GM12873 (cell line): ENCODE measurements around the gene ZNF22.

Experiments used
- TF ChIP-seq, protein P1 (sequence below): IDR thresholded peaks from 2 replicates; pipeline ENCODE4 v1.5.1; 2012; ENCODE audit warnings: low read depth, mild to moderate bottlenecking, moderate library complexity, low read length, control low read depth; ENCODE audit not compliant: insufficient read depth; ENCODE audit errors: missing control alignments

The ZNF22 gene

GRCh38 chr10:44966129-44966815 lies 34.5 kb upstream of the ZNF22 start:
- TF ChIP-seq, protein P1, sequence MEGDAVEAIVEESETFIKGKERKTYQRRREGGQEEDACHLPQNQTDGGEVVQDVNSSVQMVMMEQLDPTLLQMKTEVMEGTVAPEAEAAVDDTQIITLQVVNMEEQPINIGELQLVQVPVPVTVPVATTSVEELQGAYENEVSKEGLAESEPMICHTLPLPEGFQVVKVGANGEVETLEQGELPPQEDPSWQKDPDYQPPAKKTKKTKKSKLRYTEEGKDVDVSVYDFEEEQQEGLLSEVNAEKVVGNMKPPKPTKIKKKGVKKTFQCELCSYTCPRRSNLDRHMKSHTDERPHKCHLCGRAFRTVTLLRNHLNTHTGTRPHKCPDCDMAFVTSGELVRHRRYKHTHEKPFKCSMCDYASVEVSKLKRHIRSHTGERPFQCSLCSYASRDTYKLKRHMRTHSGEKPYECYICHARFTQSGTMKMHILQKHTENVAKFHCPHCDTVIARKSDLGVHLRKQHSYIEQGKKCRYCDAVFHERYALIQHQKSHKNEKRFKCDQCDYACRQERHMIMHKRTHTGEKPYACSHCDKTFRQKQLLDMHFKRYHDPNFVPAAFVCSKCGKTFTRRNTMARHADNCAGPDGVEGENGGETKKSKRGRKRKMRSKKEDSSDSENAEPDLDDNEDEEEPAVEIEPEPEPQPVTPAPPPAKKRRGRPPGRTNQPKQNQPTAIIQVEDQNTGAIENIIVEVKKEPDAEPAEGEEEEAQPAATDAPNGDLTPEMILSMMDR, result no peak

DNA sequence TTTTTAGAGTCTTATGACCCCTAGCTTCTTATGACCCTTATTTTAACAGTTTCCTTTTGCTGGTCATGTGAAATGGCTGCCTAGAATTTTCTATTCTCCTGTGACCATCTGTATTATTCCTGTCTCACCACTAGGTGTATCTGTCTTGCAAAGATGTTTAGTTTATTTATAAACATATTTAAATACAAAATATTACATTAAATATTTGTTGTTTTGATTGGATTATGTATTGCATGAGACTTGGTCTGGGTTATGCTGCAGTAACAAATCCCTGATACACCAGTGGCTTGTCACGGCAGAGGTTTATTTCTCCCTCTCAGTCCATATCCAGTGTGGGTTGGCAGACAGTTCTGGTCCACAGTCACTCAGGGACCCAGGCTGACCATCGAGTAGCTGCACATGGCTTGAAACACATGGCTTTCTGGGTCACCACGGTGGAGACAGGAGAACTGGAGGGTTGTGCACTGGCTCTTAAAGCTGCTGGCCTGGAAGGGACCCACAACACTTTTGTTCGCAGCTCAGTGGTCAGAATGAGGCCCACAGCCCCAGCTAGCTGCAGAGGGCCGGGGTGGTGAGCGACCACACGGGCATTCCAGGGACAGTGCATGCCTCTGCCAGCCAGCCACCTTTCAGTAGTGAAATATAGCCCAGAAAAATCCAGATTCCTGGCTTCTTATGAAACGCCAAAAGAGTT lies 33.8 kb upstream of the ZNF22 start:
- TF ChIP-seq, protein P1, result peak; percentile 9

GRCh38 chr10:44967616-44968015 lies 33.1 kb upstream of the ZNF22 start:
- TF ChIP-seq, protein P1, result no peak

DNA sequence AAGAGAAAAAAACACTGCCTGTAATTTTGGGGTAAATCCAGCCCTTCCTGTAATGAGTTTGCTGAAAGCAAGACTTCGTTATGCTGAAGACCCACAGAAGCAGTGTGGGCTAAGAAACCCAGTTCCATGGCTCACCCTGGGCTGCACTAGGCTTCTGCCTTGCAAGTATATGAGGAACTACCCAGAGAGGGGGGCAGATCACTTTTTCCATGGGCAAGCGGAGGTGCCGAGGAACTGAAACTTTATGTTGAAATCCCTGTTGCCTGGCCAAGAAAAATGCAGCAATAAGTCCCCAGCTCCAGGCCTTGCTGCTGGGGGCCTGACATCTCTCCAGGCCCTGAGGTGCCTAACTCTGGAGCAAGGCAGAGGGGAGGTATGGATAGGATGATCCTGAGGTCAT lies 32.6 kb upstream of the ZNF22 start:
- TF ChIP-seq, protein P1, result no peak

DNA sequence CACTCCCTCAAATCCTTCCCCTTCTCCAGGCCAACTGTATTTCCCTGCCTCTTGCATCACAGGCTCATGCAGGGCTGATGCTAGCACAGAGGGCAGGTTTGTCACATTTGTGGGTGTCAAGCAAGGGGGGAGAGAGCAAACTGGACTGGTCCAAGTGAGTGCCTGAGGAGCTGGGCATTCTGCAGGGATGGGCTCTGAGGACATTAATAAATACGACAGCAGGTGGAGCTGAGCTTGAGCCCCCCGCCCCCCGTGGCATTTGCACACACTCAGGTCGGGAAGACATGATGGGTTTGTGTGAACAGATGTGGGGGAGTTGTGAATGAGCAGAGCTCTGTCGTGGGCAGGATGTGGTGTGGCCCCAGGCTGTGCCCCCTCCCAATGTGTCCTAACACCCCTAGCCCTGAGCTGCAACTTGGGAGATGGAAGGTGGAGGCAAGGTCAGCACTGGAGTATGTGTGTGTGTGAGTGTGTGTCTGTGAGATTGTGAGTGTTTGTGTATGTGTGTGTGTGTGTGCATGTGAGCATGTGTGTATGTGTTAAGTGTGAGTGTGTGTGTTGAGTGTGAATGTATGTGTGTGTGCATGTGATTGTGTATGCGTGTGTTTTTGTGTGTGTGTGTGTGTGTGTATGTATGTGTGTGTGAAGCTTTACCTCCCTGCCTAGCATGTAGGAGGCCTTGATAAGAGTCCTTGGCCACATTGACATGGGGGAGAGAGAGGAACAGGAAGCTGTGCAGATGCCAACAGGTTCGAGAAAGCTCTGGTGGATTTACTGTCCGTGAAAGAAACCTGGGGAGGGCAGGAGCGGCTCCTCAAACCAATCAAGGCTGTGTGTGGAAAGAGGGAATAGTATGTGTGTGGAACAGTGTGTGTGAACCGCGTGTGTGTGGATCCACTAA lies 32.0 kb upstream of the ZNF22 start:
- TF ChIP-seq, protein P1, result no peak

DNA sequence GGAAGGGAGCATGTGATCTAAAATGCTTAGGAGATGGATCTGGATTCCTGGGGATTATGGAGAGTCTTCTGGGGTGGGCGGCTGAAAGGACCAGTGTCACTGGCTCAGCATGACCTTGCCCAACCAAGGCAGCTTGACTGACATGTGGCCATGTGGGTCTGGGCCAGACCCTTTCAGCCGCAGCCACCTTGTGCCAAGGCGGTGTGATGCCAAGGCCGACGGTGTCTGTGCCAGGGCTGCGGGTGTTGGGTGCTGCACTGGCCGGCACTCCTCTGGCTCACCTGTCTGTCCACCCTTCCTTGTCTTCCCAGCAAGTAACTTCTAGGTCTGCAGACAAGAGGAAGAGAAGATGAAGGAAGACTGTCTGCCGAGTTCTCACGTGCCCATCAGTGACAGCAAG lies 30.9 kb upstream of the ZNF22 start:
- TF ChIP-seq, protein P1, result no peak
